HTERT RPE-1 (cell line): ENCODE results near the gene ERAS.
"Not testable (repeated sequence)": the region's sequence is repeated elsewhere in the genome, so short reads cannot be mapped to it uniquely, and the experiment has no call there.

Experiments
- in situ Hi-C: fragments of 300-500 bp; cut with MboI; formaldehyde crosslinking; loops from 4 replicates; pipeline ENCODE4 v1.14.3; 2020; ENCODE audit warnings: low sequenced_read_pairs

The ERAS gene

GRCh38 chrX:48794911-48795515, 31.3 kb upstream of the ERAS start:
- in situ Hi-C loops: no loop called here

- in situ Hi-C loops: no loop called here
Observed at GRCh38 chrX:48798318-48798717, 28.0 kb upstream of the ERAS start.

GRCh38 chrX:48800574-48801279, 25.6 kb upstream of the ERAS start:
- in situ Hi-C loops: no loop called here

GRCh38 chrX:48801280-48802088, 24.8 kb upstream of the ERAS start, which contains the start of gene HDAC6:
HDAC6 (plus strand) TSS chrX:48802067; CDS start chrX:48802693, 626 bp downstream.
- in situ Hi-C loops: no loop called here

GRCh38 chrX:48802089-48802904, 24.0 kb upstream of the ERAS start:
- in situ Hi-C loops: no loop called here

- in situ Hi-C loops: no loop called here
Observed at GRCh38 chrX:48802905-48803200, 23.5 kb upstream of the ERAS start.

GRCh38 chrX:48806081-48806480, 20.2 kb upstream of the ERAS start:
- in situ Hi-C loops: no loop called here

- in situ Hi-C loops: no loop called here
Observed at GRCh38 chrX:48813644-48814043, 12.7 kb upstream of the ERAS start.

- in situ Hi-C loops: no loop called here
Observed at GRCh38 chrX:48814722-48815121, 11.6 kb upstream of the ERAS start.

- in situ Hi-C loops: no loop called here
Observed at GRCh38 chrX:48815266-48815665, 11.0 kb upstream of the ERAS start.

- in situ Hi-C loops: no loop called here
Observed at GRCh38 chrX:48816014-48816810, 10.1 kb upstream of the ERAS start.

- in situ Hi-C loops: no loop called here
Observed at GRCh38 chrX:48818098-48818497, 8.2 kb upstream of the ERAS start.

- in situ Hi-C loops: no loop called here
Observed at GRCh38 chrX:48818866-48819265, 7.4 kb upstream of the ERAS start.

GRCh38 chrX:48819394-48819793, 6.9 kb upstream of the ERAS start:
- in situ Hi-C loops: not testable (repeated sequence)

- in situ Hi-C loops: no loop called here
Observed at GRCh38 chrX:48823053-48823452, 3.3 kb upstream of the ERAS start.

- in situ Hi-C loops: no loop called here
Observed at GRCh38 chrX:48824066-48824465, 2.2 kb upstream of the ERAS start.

- in situ Hi-C loops: no loop called here
Observed at GRCh38 chrX:48826876-48827653, 752 bp downstream of the ERAS start.

GRCh38 chrX:48827654-48827968, 1.3 kb downstream of the ERAS start:
- in situ Hi-C loops: no loop called here

- in situ Hi-C loops: no loop called here
Observed at GRCh38 chrX:48829016-48829735, 2.9 kb downstream of the ERAS start.
